ENCODE measurements around the gene TPSG1. TPM values are rescaled to one million over a fixed set of nuclear protein-coding genes. Genes with fewer than 3 reads are reported as not detected.
A peak's percentile ranks its signal among the peaks of the same experiment; 100 is the strongest.
"Not testable (repeated sequence)": the region's sequence is repeated elsewhere in the genome, so short reads cannot be mapped to it uniquely, and the experiment has no call there.

Gene TPSG1
- total RNA-seq, 3 donors from 2014 or later (not counting 1 experiment from before 2014, with no cell fraction given) = 0.40 TPM; not detected in 2

GRCh38 chr16:1231301-1231700 is 6.2 kb upstream of the TPSG1 start:
- H3K27ac ChIP-seq (ENCODE audit: low read length); ATAC-seq; H3K36me3 ChIP-seq (ENCODE audit: control insufficient read depth, insufficient read depth, low read length); H3K27me3 ChIP-seq (ENCODE audit: control insufficient read depth, insufficient read depth, low read length); DNase-seq; H3K36me3 Mint-ChIP-seq; H3K9me3 ChIP-seq (ENCODE audit: control insufficient read depth, insufficient read depth, low read length); H3K4me3 Mint-ChIP-seq; H3K4me3 ChIP-seq (ENCODE audit: low read length); H3K9me3 Mint-ChIP-seq; intact Hi-C loops (cut with micrococcal nuclease); H3K27ac Mint-ChIP-seq; H3K4me1 Mint-ChIP-seq; H3K4me1 ChIP-seq (ENCODE audit: control insufficient read depth, insufficient read depth, low read length); H3K27me3 Mint-ChIP-seq (ENCODE audit: low read depth in 2 of 2): not testable (repeated sequence)
- WGBS (ENCODE audit: insufficient coverage) = 78% methylated on average over 5 of the region's 7 CpGs

GRCh38 chr16:1230471-1231212 is 5.6 kb upstream of the TPSG1 start:
- H3K27me3 Mint-ChIP-seq (ENCODE audit: low read depth in 2 of 2); H3K27ac Mint-ChIP-seq; DNase-seq; H3K4me3 Mint-ChIP-seq; ATAC-seq; H3K27me3 ChIP-seq (ENCODE audit: control insufficient read depth, insufficient read depth, low read length); intact Hi-C loops (cut with micrococcal nuclease); H3K36me3 ChIP-seq (ENCODE audit: control insufficient read depth, insufficient read depth, low read length); H3K9me3 Mint-ChIP-seq; H3K4me3 ChIP-seq (ENCODE audit: low read length); H3K4me1 ChIP-seq (ENCODE audit: control insufficient read depth, insufficient read depth, low read length); H3K36me3 Mint-ChIP-seq; H3K4me1 Mint-ChIP-seq; H3K9me3 ChIP-seq (ENCODE audit: control insufficient read depth, insufficient read depth, low read length); H3K27ac ChIP-seq (ENCODE audit: low read length): not testable (repeated sequence)
- 84% methylated on average over 17 of the region's 17 CpGs for whole genome bisulfite sequencing (ENCODE audit: insufficient coverage)

DNA sequence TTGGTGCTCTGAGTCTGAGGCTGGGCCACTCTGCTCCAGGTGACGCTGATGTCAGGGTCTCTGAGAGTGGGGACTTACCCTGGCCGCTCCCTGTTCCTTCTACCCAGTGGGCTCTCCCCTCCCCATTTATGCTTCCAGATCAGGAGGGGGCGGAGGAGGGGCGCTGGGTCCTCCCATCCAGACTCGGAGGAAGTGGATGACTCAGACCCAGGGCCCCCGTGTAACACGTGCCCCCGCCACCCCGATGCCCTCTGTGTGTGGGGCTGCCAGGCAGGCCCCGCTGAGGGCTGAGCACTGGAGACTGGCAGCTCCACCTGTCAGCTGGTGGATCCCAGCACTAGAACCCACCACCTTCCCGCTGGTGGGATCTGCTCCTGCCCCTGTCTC is 5.0 kb upstream of the TPSG1 start, which contains the start of gene TPSB2:
TSS of gene TPSB2 (minus strand) at position 101 of the 387 bp plus-strand sequence. CDS start 233 bp downstream, outside the sequence.
- H3K36me3 Mint-ChIP-seq = not testable (repeated sequence)

DNA sequence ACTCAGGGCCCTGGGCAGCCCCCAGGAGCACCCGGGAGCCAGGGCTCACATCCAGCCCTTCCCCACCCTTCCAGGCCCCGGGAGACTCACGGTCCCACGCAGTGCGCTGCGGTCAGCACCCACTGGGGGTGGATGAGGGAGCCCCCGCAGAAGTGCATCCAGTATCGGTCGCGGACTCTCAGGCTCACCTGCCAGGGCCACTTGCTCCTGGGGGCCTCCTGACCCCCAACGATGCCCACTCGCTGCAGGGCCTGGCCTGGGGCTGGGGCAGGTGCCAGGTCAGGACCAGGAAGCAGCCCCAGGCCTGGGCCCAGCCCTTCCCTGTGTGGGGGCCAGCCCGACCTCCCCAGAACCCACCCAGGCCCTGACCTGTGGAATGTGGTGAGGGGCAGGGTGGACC is 4.4 kb upstream of the TPSG1 start:
- H3K4me1 Mint-ChIP-seq; H3K27ac ChIP-seq (ENCODE audit: low read length); H3K27ac Mint-ChIP-seq; H3K4me3 Mint-ChIP-seq; DNase-seq; H3K27me3 ChIP-seq (ENCODE audit: control insufficient read depth, insufficient read depth, low read length); H3K36me3 Mint-ChIP-seq; H3K4me1 ChIP-seq (ENCODE audit: control insufficient read depth, insufficient read depth, low read length); H3K27me3 Mint-ChIP-seq (ENCODE audit: low read depth in 2 of 2); ATAC-seq; H3K36me3 ChIP-seq (ENCODE audit: control insufficient read depth, insufficient read depth, low read length); H3K4me3 ChIP-seq (ENCODE audit: low read length); H3K9me3 ChIP-seq (ENCODE audit: control insufficient read depth, insufficient read depth, low read length); intact Hi-C loops (cut with micrococcal nuclease); H3K9me3 Mint-ChIP-seq: not testable (repeated sequence)
- WGBS (ENCODE audit: insufficient coverage) = 95% methylated on average over 7 of the region's 13 CpGs

More for the DNA sequence above, 5.0 kb upstream of the TPSG1 start, which contains the start of gene TPSB2:
- H3K4me3 ChIP-seq (ENCODE audit: low read length); H3K27me3 ChIP-seq (ENCODE audit: control insufficient read depth, insufficient read depth, low read length); ATAC-seq; H3K9me3 Mint-ChIP-seq; H3K9me3 ChIP-seq (ENCODE audit: control insufficient read depth, insufficient read depth, low read length); H3K4me3 Mint-ChIP-seq; H3K27ac Mint-ChIP-seq; H3K27me3 Mint-ChIP-seq (ENCODE audit: low read depth in 2 of 2); H3K27ac ChIP-seq (ENCODE audit: low read length); H3K4me1 ChIP-seq (ENCODE audit: control insufficient read depth, insufficient read depth, low read length); H3K36me3 ChIP-seq (ENCODE audit: control insufficient read depth, insufficient read depth, low read length); intact Hi-C loops (cut with micrococcal nuclease); H3K4me1 Mint-ChIP-seq; DNase-seq: not testable (repeated sequence)
- WGBS (ENCODE audit: insufficient coverage) = 56% methylated on average over 1 of the region's 11 CpGs

DNA sequence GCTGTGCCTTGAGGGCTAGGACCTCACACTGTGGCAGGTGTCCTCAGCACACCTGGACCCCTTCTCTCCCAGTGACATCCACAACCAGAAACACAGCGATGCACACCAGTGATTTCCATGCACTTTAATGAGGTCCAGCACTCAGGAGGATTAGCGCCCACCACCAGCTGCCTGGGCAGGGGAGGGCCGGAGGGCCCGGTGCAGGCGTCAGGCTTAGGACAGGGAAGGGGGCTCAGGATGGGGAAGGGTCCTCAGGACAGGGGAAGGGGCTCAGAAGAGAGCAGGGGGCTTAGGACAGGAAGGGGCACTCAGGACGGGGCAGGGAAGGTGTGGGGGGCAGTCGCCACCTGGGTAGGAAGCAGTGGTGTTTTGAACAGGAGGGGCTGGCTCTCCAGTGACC is 3.2 kb upstream of the TPSG1 start:
- H3K36me3 Mint-ChIP-seq; DNase-seq; H3K9me3 ChIP-seq (ENCODE audit: control insufficient read depth, insufficient read depth, low read length); H3K4me3 ChIP-seq (ENCODE audit: low read length); ATAC-seq; H3K27me3 ChIP-seq (ENCODE audit: control insufficient read depth, insufficient read depth, low read length); H3K4me1 Mint-ChIP-seq; H3K4me3 Mint-ChIP-seq; H3K9me3 Mint-ChIP-seq; H3K4me1 ChIP-seq (ENCODE audit: control insufficient read depth, insufficient read depth, low read length); H3K36me3 ChIP-seq (ENCODE audit: control insufficient read depth, insufficient read depth, low read length); H3K27ac Mint-ChIP-seq; H3K27ac ChIP-seq (ENCODE audit: low read length); intact Hi-C loops (cut with micrococcal nuclease); H3K27me3 Mint-ChIP-seq (ENCODE audit: low read depth in 2 of 2): not testable (repeated sequence)
- WGBS (ENCODE audit: insufficient coverage) = 84% methylated on average over 5 of the region's 7 CpGs

GRCh38 chr16:1226692-1227091 is 1.6 kb upstream of the TPSG1 start:
- H3K9me3 Mint-ChIP-seq; H3K27ac Mint-ChIP-seq; H3K4me3 Mint-ChIP-seq; H3K36me3 Mint-ChIP-seq; H3K4me1 ChIP-seq (ENCODE audit: control insufficient read depth, insufficient read depth, low read length); H3K27me3 Mint-ChIP-seq (ENCODE audit: low read depth in 2 of 2); H3K27ac ChIP-seq (ENCODE audit: low read length); H3K9me3 ChIP-seq (ENCODE audit: control insufficient read depth, insufficient read depth, low read length); H3K4me3 ChIP-seq (ENCODE audit: low read length); intact Hi-C loops (cut with micrococcal nuclease); H3K36me3 ChIP-seq (ENCODE audit: control insufficient read depth, insufficient read depth, low read length); H3K4me1 Mint-ChIP-seq; H3K27me3 ChIP-seq (ENCODE audit: control insufficient read depth, insufficient read depth, low read length); DNase-seq; ATAC-seq: not testable (repeated sequence)
- WGBS (ENCODE audit: insufficient coverage) = 66% methylated on average over 12 of the region's 14 CpGs

- H3K4me1 Mint-ChIP-seq; H3K27ac ChIP-seq (ENCODE audit: low read length); H3K27me3 ChIP-seq (ENCODE audit: control insufficient read depth, insufficient read depth, low read length); H3K9me3 ChIP-seq (ENCODE audit: control insufficient read depth, insufficient read depth, low read length); H3K4me1 ChIP-seq (ENCODE audit: control insufficient read depth, insufficient read depth, low read length); H3K4me3 ChIP-seq (ENCODE audit: low read length); DNase-seq; H3K27me3 Mint-ChIP-seq (ENCODE audit: low read depth in 2 of 2); H3K36me3 Mint-ChIP-seq; H3K36me3 ChIP-seq (ENCODE audit: control insufficient read depth, insufficient read depth, low read length); H3K9me3 Mint-ChIP-seq; H3K27ac Mint-ChIP-seq; H3K4me3 Mint-ChIP-seq; intact Hi-C loops (cut with micrococcal nuclease): not testable (repeated sequence)
- WGBS (ENCODE audit: insufficient coverage) = 53% methylated on average over 20 of the region's 24 CpGs
- ATAC-seq = peak; percentile 36 to 54 (median 37)
These were observed 752 bp upstream of the TPSG1 start for GRCh38 chr16:1225728-1226311.

Data from natural killer cell (primary cell).